Tibial artery (tissue), 4 donors: ENCODE results near the gene CLDND1.

Experiments
- DNase-seq, 2 donors: peaks; one replicate each; pipeline ENCODE4 v3.0.0-alpha.2; 2019
- H3K27ac ChIP-seq, 2 donors: fragments of 200-600 bp; sonication (generic) in 1 of 2; 1 replicate in 1 of 2; 2 replicates in 1 of 2; pipeline ENCODE4 v1.5.1; 2018 to 2019; ENCODE audit warnings: mild to moderate bottlenecking in 1 of 2
- H3K27me3 ChIP-seq, 2 donors: fragments of 200-600 bp; sonication (generic) in 1 of 2; one replicate each; pipeline versions ENCODE4 v1.5.1 to v1.6.0; 2016 to 2019
- H3K36me3 ChIP-seq, 3 donors: fragments of 200-600 bp; sonication (generic) in 2 of 3; one replicate each; pipeline ENCODE4 v1.5.1; 2016 to 2019; ENCODE audit warnings: mild to moderate bottlenecking in 2 of 3
- H3K4me1 ChIP-seq, 4 donors: fragments of 200-600 bp; sonication (generic) in 2 of 4; 1 replicate in 3 of 4; 2 replicates in 1 of 4; pipeline ENCODE4 v1.5.1; 2016 to 2019
- H3K4me3 ChIP-seq, 2 donors: fragments of 200-600 bp; sonication (generic) in 1 of 2; 1 replicate in 1 of 2; 2 replicates in 1 of 2; pipeline ENCODE4 v1.5.1; 2018 to 2019; ENCODE audit warnings: mild to moderate bottlenecking in 2 of 2
- H3K9me3 ChIP-seq, 3 donors: fragments of 200-600 bp; sonication (generic) in 1 of 3; one replicate each; pipeline ENCODE4 v1.5.1; 2016 to 2019
- intact Hi-C: fragments of 100-400 bp; cut with DNase I; formaldehyde crosslinking; loops from one replicate; pipeline ENCODE4 v1.15.0; 2023; ENCODE audit warnings: low total_unique reads
- TF ChIP-seq, protein P1 (sequence below), 2 experiments: fragments of 200-600 bp in 1 of 2; fragments of 450-650 bp in 1 of 2; IDR thresholded peaks; one replicate each; pipeline ENCODE4 v1.5.1; 2017 to 2019; ENCODE audit warnings: antibody characterized with exemption in 2 of 2, mild to moderate bottlenecking in 1 of 2, moderate library complexity in 1 of 2

Gene CLDND1

DNA sequence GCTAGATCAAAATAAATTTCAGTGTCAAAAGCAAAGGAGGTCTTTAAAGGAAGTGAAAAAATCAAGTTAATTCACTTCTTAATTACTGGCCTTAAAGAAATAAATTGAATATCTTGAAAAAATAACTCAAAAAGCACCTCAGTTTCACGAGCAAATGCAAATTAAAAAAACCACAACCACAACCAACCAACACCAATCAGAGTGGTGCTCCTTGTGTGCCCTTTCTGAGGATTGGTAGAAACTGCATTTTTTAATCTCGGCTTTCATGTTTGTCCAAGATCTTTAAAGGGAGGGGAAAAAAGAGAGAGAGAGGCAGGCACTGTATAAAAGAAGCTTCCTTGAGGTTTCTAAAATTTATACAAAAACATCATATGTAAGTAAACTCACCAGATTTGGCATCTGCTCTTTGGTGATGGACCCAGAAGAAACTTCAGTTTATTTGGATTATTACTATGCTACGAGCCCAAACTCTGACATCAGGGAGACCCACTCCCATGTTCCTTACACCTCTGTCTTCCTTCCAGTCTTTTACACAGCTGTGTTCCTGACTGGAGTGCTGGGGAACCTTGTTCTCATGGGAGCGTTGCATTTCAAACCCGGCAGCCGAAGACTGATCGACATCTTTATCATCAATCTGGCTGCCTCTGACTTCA lies 9.0 kb upstream of the CLDND1 start, which contains the start of gene GPR15:
Gene GPR15, plus strand, starts transcription at position 357 of the 653 bp plus-strand sequence. Its CDS starts 56 bp downstream, at position 413.
- no peak for DNase-seq
- Histone ChIP-seq H3K27me3 (peaks cover 0 to 3% of the 10 kb centered on the region in 2 donors), H3K4me1 (no peaks in the 10 kb centered on the region), H3K36me3 (no peaks in the 10 kb centered on the region), H3K9me3 (no peaks in the 10 kb centered on the region), H3K27ac (no peak within 1 kb of the TSS), H3K4me3 (no peak within 1 kb of the TSS)
- TF ChIP-seq, protein P1, sequence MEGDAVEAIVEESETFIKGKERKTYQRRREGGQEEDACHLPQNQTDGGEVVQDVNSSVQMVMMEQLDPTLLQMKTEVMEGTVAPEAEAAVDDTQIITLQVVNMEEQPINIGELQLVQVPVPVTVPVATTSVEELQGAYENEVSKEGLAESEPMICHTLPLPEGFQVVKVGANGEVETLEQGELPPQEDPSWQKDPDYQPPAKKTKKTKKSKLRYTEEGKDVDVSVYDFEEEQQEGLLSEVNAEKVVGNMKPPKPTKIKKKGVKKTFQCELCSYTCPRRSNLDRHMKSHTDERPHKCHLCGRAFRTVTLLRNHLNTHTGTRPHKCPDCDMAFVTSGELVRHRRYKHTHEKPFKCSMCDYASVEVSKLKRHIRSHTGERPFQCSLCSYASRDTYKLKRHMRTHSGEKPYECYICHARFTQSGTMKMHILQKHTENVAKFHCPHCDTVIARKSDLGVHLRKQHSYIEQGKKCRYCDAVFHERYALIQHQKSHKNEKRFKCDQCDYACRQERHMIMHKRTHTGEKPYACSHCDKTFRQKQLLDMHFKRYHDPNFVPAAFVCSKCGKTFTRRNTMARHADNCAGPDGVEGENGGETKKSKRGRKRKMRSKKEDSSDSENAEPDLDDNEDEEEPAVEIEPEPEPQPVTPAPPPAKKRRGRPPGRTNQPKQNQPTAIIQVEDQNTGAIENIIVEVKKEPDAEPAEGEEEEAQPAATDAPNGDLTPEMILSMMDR (IDR thresholded peaks at IDR 0.05): no peak
- intact Hi-C loops: no loop called here

DNA sequence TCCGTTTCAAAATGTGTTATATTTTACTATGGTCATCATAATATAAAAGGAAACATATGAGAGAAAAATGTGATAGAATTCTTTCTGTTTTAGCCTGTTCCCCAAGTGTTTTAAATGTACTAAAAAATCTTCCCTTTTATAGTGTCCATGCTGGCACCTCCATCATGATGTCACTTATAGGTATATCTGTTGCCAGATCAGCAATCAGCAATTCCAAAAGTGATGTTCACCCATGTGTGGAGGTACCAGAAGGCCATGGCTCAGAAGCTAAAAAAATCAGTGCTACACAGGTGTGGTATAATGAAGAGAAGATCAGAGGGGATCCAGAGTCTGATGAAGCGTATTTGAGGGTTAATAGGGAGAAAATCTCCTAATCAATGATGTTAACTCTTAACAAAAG lies 8.0 kb upstream of the CLDND1 start:
- intact Hi-C loops: no loop called here
- H3K4me3 ChIP-seq: no peak overlapping the region
- no peaks in the 10 kb centered on the region for H3K9me3 ChIP-seq
- H3K36me3 ChIP-seq: no peaks in the 10 kb centered on the region
- DNase-seq: no peak
- TF ChIP-seq, protein P1 (IDR thresholded peaks at IDR 0.05): no peak
- H3K27me3 ChIP-seq: peaks cover 0 to 3% of the 10 kb centered on the region in 2 donors
- no peak overlapping the region for H3K27ac ChIP-seq
- no peaks in the 10 kb centered on the region for H3K4me1 ChIP-seq

DNA sequence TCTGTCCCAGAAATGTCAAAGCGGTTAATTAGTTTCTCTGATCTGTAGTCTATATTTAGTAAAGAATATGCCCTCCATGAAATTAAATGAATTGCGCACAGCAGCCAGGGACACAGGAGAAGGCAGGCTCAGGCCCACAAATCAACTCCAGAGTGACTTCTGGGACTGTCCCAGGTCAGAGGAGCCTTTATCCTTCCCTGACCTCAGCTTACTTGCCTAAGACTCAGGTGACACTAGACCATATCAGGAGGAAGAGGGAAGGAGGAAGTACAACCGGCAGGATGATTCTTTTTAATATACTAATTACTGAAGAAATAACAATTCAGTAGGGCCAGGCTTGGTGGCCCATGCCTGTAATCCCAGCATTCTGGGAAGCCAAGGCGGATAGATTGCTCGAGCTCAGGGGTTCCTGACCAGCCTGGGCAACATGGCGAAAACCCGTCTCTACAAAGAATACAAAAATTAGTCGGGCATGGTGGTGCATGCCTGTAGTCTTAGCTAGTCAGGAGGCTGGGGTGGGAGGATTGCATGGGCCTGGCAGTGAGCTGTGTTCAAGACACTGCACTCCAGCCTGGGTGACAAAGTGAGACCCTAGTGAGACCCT lies 7.3 kb upstream of the CLDND1 start:
- TF ChIP-seq, protein P1 (IDR thresholded peaks at IDR 0.05): no peak
- intact Hi-C loops: no loop called here
- peaks cover 0 to 3% of the 10 kb centered on the region in 2 donors for H3K27me3 ChIP-seq
- no peaks in the 10 kb centered on the region for H3K4me1 ChIP-seq
- no peak overlapping the region for H3K4me3 ChIP-seq
- no peaks in the 10 kb centered on the region for H3K9me3 ChIP-seq
- no peak for DNase-seq
- H3K27ac ChIP-seq: no peak overlapping the region
- H3K36me3 ChIP-seq: no peaks in the 10 kb centered on the region

DNA sequence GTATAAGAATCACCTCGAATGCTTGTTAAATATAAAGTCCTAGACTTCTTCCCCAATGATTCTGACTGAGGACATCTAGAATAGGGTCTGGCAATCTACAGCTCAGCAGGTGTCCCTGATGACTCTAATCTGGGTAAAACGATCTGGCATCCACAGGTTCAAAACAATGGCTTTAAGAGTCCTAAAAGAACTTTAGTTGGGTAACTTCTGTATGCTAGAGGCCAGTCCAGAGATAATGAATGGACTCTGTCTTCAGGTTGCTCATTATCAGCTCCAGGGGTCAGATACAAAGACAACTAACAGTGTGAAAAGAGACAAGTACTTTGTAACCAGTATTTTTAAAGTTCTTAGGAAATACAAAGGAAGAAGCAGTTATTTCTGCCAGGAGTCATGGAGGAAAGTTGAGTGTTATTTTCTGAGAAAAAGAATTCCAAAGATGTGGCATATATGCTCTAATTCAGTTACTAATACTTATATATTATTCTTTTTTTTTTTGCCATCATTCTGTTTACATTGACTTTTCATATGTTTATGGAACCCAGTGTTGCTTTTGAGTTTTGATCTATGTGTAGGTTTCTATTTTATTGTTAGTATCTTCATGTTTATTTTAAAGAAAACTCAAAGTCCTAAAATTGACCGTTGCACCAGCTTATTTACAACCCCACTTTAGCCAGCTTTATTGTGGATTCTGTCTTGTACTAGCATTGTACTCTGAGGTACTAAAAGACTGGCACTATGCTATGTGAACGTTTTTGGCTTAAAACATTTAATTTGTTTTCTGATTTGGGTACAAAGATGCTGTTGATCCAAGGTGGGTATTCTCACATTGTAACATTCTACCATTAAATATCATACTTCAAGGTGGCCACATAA lies 6.0 kb upstream of the CLDND1 start:
- intact Hi-C loops: no loop called here
- no peaks in the 10 kb centered on the region for H3K4me1 ChIP-seq
- H3K36me3 ChIP-seq: no peaks in the 10 kb centered on the region
- no peak for DNase-seq
- TF ChIP-seq, protein P1 (IDR thresholded peaks at IDR 0.05): no peak
- H3K4me3 ChIP-seq: no peak overlapping the region
- no peaks in the 10 kb centered on the region for H3K9me3 ChIP-seq
- H3K27me3 ChIP-seq: peaks cover 0 to 3% of the 10 kb centered on the region in 2 donors
- H3K27ac ChIP-seq: no peak overlapping the region

- intact Hi-C loops: no loop called here
- Histone ChIP-seq H3K9me3 (no peaks in the 10 kb centered on the region), H3K4me3 (no peak overlapping the region), H3K36me3 (no peaks in the 10 kb centered on the region), H3K27ac (no peak overlapping the region), H3K27me3 (peaks cover 0 to 3% of the 10 kb centered on the region in 2 donors), H3K4me1 (peaks cover 0 to 20% (median 9%) of the 10 kb centered on the region in 4 donors)
- no peak for DNase-seq
- TF ChIP-seq, protein P1 (IDR thresholded peaks at IDR 0.05): no peak
These were observed 2.8 kb upstream of the CLDND1 start for GRCh38 chr3:98525494-98525893.
